ENCODE data around the gene TBC1D3B.
A peak's percentile ranks its signal among the peaks of the same experiment; 100 is the strongest.
"Not testable (repeated sequence)": the region's sequence is repeated elsewhere in the genome, so short reads cannot be mapped to it uniquely, and the experiment has no call there.

TBC1D3B gene

DNA sequence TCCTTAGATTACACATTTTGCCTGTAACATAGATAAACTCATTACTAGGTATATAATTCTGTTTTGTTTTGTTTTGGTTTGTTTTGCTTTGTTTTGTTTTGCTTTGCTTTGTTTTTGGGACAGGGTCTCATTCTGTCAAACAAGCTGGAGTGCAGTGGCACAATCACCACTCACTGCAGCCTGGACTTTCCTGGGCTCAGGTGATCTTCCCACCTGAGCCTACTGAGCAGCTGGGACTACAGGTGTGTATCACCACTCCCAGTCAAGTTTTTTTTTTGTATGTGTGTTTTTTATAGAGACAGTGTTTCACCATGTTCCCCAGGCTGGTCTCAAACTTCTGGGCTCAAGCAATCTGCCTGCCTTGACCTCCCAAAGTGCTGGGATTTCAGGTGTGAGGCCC is 33.1 kb upstream of the TBC1D3B start:
- DNase-seq (ENCODE audit: low read depth) = no peak
- no peak overlapping the region for H3K4me3 ChIP-seq (ENCODE audit: low read depth, low read length)

DNA sequence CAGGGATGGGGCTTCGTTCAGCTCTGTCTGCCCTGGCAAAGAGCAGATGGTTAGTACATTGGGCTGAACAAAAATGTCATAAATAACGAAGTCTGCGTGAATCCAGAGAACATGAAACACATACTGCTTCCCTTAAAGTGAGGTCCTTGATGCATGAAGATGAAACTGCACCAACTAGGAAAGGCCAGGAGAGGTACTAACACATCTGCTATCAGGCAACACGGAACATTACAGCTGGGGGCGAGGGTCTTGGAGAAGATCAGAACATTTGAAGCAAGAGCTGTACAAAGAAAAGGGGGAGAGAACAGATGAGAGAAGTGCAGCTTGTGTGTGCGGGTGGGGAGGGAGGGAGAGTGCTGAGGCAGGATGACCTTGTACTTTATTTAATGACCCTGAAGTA is 30.9 kb upstream of the TBC1D3B start:
- not testable (repeated sequence) for H3K4me3 ChIP-seq (ENCODE audit: low read depth, low read length); DNase-seq (ENCODE audit: low read depth)

More for the DNA sequence above, 33.1 kb upstream of the TBC1D3B start:
- TF ChIP-seq, protein P1, sequence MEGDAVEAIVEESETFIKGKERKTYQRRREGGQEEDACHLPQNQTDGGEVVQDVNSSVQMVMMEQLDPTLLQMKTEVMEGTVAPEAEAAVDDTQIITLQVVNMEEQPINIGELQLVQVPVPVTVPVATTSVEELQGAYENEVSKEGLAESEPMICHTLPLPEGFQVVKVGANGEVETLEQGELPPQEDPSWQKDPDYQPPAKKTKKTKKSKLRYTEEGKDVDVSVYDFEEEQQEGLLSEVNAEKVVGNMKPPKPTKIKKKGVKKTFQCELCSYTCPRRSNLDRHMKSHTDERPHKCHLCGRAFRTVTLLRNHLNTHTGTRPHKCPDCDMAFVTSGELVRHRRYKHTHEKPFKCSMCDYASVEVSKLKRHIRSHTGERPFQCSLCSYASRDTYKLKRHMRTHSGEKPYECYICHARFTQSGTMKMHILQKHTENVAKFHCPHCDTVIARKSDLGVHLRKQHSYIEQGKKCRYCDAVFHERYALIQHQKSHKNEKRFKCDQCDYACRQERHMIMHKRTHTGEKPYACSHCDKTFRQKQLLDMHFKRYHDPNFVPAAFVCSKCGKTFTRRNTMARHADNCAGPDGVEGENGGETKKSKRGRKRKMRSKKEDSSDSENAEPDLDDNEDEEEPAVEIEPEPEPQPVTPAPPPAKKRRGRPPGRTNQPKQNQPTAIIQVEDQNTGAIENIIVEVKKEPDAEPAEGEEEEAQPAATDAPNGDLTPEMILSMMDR (conservative IDR thresholded peaks at IDR 0.05; ENCODE audit: low read depth, low read length) = no peak

DNA sequence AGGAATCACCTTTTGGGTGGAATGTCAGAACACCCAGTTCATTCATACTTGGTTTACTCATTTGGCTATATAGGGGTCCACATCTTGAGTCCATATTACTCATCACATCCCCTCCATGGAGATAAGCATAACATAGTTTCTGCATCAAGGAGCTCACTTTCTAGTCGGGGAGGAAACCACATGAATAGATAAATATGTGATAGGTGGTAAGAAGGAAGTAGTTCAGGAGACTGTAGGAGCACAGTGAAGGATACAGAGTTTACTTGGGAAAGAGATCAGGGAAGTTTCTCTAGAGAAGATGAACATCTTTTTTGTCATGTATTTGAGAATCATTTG is 30.0 kb upstream of the TBC1D3B start:
- not testable (repeated sequence) for DNase-seq (ENCODE audit: low read depth)

DNA sequence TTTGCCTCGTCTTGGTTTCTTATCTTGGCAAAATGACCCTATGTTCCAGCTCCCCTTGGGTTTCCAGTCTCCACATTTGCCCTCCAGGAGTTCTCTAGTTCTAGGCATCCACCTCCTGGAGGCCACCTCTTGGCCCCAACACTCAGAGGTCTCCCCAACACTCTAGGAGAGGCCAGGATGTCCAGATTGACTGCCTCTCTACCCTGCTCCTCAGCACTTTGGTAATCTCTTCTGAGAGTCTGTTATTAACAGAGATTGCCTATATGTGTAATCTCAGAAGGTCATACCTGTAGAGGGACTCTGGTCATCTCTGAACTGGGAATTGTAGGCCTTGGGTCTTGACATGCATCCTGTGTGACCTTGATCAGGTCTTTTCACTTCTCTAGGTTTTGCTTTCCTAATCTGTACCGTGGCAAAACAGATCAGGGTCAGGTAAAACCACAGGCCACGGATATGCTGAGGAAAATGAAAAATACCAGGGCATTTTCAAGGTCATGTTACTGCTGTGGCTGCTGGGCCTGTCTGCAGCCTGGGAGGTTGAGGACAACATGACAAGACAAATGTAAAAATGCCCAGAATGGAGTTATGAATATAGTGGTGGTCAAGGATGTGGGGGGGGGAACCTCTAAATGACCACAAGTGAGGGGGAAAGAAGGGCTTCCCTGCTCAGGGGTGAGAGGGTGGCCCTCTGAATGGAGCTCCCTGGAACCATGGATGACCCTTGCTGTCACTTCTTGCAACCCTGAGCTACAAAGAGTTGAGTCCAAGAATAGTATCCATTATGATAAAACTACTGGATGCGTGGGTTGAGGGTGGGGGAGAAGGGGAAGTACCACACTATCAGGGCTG is 29.4 kb upstream of the TBC1D3B start:
- TF ChIP-seq, protein P1 (conservative IDR thresholded peaks at IDR 0.05; ENCODE audit: low read depth, low read length) = no peak
- no peak for DNase-seq (ENCODE audit: low read depth)
- no peak overlapping the region for H3K4me3 ChIP-seq (ENCODE audit: low read depth, low read length)

More for the DNA sequence above, 30.0 kb upstream of the TBC1D3B start:
- H3K4me3 ChIP-seq (ENCODE audit: low read depth, low read length) = not testable (repeated sequence)

DNA sequence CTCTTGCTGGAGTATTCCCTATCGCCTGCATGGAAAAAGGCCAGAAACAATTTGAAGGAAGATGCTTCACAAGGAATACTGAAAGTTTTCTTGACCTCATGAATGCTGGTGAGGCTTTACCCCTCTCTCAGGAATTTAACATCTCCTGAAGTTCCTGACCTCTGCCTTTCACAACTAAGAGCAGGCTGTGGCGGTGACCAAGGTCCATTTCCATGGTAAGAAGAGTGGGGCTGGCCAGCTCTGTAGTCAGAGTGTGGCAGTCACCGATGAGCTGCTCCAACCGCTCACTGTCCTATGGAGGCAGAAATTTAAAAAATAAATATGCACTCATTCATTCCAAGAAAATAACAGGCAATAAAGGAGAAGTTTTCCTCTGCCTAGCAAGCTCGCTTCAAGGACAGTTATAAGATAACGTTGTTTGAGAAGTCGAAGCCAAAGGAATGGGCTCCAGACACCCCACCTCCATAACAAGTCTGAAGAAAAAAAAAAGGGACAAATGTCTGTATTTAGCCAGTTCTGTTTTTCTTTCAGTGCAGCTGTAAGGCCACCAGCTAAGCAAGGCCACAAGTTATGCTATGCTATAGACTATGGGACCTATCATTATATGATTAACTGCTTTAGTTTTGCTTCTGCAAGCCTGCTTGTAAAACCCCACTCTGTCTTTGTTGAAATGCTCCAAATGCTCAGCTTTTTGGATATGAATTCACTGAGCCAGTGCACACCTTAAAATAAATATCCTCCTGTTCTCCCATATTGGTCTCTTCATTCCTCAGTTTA is 28.5 kb upstream of the TBC1D3B start:
- H3K4me3 ChIP-seq (ENCODE audit: low read depth, low read length) = no peak overlapping the region
- TF ChIP-seq, protein P1 (conservative IDR thresholded peaks at IDR 0.05; ENCODE audit: low read depth, low read length) = no peak
- no peak for DNase-seq (ENCODE audit: low read depth)

DNA sequence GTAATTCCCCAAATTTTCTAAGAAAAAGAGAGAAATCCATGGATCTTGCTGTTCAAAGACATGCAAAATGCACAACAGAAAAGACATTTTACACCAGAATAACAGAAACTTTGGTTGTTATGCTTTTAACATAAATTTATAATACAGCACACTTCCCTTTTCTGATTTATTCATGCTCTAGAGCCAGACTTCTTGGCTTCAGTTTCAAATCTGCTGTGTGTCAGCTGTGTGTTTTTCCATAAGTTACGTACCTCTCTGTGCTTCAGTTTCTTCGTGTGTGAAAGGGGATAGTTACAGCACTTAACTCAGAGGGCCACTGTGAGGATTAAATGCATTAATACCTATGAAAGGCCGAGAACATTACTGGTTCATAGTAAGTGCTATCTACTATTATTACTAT is 26.9 kb upstream of the TBC1D3B start:
- DNase-seq (ENCODE audit: low read depth) = no peak
- TF ChIP-seq, protein P1 (conservative IDR thresholded peaks at IDR 0.05; ENCODE audit: low read depth, low read length) = no peak

DNA sequence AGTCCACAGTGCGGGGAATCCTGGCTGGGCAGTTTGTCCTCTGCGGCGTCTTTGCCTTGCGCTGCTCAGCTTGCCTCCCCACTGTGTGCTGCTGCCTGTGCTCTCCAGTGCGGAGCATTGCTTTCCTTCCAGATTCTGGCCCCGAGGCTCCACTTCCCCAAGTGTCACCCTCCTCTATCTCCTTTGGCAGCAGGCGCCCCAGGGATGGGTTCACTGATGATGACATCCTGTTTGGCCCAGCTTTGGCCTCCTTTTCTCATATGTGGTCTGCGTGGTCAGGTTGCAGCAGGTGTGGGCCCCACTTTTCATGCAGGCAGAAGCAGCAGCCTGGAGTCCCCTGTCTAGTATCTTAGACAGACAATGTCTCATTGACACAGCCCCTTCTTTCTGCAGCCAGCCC is 25.1 kb upstream of the TBC1D3B start:
- H3K4me3 ChIP-seq (ENCODE audit: low read depth, low read length); DNase-seq (ENCODE audit: low read depth): not testable (repeated sequence)

More for the DNA sequence above, 26.9 kb upstream of the TBC1D3B start:
- H3K4me3 ChIP-seq (ENCODE audit: low read depth, low read length) = no peak overlapping the region

DNA sequence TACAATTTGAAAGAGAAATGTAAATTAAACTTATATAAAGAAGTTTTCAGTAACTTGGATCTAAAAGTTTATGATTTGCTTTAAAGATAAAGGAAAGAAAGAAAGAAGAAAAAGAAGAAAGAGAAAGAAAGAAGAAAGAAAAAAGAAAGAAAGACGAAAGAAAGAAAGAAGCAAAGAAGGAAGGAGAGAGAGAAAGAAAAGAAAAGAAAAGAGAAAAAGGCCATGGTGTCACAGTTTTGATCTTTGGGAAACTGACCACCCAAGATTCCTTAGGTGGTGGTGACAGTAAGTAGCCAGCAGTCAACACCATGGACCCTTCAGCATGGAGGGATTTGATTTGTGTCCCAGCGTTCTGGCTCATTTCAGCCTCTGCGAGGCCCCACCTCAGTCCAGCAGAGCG is 24.7 kb upstream of the TBC1D3B start:
- not testable (repeated sequence) for DNase-seq (ENCODE audit: low read depth); H3K4me3 ChIP-seq (ENCODE audit: low read depth, low read length)

DNA sequence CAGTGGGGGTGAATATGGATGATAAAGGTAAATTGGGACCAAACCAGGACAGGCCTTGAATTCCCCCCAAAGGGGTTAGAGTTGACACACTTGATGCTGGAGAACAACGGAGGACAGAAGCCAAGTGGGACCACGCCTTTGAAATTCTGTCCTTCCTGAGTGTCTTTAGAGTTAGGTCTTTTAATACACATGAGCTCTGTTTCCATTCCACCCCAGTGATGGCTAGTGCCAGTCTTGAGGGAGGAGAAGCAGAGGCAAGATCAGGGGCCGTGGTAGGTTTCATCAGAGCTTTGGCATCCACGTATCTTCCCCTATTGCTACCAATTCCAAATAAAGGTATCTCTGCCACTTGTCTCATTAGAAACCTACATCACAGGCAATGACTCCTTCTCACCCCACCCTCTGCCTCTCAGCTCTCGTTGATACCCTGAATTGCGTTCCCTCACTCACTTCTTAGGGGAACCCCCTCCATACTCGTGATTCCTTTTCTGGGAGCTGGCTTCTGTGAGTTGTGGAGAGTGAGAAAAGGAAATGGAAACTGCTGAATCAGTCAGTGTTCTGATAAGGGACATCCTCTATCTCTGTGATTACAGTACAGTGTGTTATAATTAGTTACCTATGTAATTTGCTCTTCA is 22.5 kb upstream of the TBC1D3B start:
- TF ChIP-seq, protein P1 (conservative IDR thresholded peaks at IDR 0.05; ENCODE audit: low read depth, low read length) = no peak
- DNase-seq (ENCODE audit: low read depth) = peak; percentile 9
- H3K4me3 ChIP-seq (ENCODE audit: low read depth, low read length) = no peak overlapping the region
